ENCODE data around the gene CALD1.

Gene CALD1

DNA sequence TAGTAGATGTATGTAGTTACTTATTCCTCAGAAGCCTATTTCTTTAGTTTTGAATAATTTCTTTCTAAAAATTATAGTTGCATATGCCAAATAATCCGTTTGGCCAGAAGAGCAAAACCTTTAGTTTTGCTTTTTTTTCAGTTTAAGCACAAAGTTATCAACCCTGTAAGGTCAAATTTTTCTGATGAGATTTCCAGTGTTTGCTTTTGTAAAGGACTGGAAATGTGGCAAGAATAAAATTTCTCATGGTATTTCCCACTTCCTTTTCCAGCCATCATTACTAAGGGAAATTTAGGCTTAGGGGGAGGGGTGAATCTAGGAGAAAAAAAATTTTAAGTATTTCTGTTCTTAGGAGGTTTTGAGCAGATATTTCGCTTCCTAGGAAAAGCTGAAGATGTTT lies 7.6 kb downstream of the CALD1 start:
- peak; percentile 64 for DNase-seq (ENCODE audit: low read depth)

GRCh38 chr7:134787720-134788119 lies 8.3 kb downstream of the CALD1 start:
- DNase-seq (ENCODE audit: low read depth) = no peak

DNA sequence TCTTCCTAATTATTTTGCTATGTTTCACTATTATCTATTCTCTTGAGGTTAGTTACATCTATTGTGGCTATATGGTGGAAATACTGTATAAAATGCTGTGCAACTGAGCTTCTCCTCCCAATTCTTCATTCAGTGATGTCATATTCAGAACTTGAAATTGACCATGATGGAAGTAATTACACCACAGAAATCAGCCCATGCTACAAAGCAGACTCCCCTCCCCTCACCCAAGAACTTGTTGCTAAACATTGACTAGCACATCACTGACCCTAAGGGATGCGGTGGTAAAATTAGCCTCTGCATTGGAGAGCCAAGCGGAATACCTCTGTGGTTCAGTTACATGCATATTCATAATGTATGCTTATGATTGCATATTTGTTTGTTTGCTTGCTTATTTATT lies 8.8 kb downstream of the CALD1 start:
- peak; percentile 30 for DNase-seq (ENCODE audit: low read depth)

- DNase-seq (ENCODE audit: low read depth) = peak; percentile 84
Observed at GRCh38 chr7:134789967-134790685, 10.7 kb downstream of the CALD1 start.

GRCh38 chr7:134792968-134793367 lies 13.5 kb downstream of the CALD1 start:
- peak; percentile 70 for DNase-seq (ENCODE audit: low read depth)

DNA sequence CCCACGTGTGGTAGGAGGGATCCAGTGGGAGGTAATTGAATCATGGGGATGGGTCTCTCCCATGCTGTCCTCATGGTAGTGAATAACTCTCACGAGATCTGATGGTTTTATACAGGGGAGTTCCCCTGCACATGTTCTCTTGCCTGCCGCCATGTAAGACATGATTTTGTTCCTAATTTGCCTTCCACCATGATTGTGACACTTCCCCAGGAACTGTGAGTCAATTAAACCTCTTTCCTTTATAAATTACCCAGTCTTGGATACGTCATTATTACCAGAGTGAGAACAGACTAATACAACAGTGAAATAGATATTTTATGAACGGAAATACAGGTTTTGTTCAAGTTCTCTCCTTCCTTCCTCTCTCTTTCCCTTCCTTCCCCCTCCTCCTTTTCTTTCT lies 15.8 kb downstream of the CALD1 start:
- DNase-seq (ENCODE audit: low read depth) = no peak

DNA sequence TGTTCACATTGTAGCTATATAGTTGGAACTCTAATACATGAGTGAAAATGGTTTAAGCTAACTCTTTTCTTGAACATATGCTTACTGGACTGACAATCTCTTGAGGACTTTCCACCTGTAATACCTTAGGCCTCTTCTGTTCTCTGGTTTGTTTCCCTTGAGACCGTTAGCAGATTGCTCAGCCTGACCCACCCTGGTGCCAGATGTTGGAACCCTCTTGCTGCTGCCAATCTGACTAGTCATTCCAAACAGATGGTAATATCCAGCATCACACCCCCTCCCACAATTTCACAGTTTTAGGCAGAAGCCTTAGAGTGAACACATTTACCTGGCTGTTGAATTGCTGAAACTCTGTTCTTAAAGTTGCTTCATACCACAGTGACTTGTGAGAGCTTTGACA lies 18.7 kb downstream of the CALD1 start:
- DNase-seq (ENCODE audit: low read depth) = peak; percentile 38

DNA sequence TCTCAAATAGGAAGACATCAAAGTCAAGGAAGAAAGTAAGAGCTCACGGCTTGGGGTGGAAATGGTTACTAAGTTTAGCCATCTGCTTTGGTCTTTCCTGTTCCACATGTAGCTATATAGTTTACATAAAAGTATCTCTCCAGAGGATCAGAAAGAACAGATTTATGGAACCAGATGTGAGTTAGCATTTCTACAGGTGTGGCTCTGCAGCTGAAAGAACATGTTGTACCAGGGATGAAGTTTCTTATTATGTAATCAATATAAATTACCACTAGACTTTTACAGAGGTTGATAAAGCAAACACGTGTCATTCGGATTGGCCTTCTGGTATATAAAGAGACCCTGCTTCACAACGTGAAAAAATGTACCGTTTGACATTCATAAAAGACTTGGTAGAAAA lies 19.9 kb downstream of the CALD1 start:
- peak; percentile 30 for DNase-seq (ENCODE audit: low read depth)

DNA sequence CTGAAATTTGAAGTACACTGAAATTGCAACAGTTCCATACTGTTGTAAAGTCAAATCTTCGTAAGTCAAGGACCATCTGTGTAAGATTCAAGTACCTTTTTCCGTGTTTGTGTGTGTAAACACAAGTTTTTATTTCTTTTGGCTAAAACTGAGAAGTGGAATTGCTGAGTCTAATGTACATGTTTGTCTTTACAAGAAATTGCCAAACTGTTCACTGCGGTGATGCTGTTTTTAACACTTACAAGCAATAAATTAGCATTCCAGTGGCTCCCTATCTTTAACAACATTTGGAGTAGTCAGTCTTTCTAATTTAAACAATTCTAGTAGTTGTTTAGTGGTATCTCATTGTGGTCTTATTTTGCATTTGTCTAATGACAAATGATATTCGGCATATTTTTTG lies 23.3 kb downstream of the CALD1 start:
- peak; percentile 22 for DNase-seq (ENCODE audit: low read depth)

DNA sequence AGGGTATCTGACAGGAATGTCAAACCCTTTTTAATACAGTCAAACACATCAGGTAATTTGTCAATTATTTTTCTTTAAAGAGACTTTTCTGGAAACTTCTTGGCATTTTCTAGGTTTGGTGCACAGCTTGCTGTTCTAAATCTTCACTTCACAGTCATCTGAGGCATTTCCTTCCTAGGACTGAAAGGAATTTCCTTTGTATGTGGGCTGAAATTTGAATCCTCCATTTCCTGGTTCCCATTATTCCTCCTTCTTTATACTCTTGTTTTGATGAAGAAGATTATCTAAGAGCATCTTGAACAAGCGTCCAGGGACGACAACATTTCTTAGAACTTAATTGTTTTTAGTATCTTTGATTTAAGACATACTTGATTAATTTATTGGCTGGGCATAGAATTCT lies 24.9 kb downstream of the CALD1 start:
- peak; percentile 80 for DNase-seq (ENCODE audit: low read depth)

DNA sequence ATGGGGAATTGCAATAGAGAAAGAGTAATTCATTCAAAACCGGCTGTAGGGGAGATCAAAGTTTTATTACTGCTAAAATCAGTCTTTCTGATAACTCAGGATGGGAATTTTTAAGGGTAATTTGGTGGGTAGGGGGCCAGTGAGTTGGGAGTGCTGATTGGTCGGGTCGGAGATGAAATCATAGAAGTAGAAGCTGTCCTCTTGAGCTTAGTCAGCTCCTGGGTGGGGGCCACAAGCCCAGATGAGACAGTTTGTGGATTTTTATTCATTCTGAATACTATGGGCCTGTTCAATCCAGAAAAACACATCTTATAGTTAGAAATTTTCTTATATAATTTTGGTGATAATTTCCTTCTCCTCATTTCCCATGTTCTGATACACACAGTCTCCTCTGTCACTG lies 25.4 kb downstream of the CALD1 start:
- DNase-seq (ENCODE audit: low read depth) = no peak

DNA sequence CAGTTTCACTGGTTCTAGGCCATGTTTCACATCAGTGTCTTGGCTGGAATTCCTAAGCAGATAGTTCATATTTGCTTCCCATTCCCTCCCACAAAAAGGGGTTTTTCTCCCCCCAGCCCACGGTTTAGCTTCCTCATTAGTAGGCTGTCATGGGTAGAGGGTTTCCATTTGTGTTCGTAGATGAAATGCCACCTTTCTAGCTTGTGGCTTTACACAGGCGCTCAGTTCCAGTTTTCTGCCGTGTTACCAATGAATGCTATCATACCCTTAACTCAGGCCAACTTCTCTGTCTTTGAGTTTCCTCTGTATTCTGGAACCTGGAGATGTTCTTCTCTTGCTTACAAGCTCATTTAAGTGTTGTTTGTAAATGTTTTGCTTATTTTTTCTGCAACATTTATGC lies 26.8 kb downstream of the CALD1 start:
- no peak for DNase-seq (ENCODE audit: low read depth)

DNA sequence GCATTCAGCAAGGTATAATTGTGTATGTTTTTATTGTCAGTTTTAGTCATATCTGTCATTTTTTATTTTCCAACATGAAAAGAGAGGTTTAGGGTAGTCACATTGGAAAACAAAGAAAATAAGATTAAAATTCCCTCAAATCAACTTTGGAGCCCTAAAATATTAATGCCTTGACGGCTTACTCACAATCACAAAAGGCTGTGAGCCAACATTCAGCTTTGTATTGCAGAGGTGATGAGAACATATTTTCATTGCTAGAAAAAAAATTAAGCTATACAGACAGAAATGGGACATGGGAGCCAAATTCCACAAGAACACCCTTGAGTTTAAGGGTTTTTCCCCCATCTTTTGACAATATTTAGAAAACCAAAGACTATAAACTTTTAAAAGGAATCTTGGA lies 30.2 kb downstream of the CALD1 start:
- DNase-seq (ENCODE audit: low read depth) = no peak

GRCh38 chr7:134811765-134812164 lies 32.3 kb downstream of the CALD1 start:
- DNase-seq (ENCODE audit: low read depth) = peak; percentile 87

DNA sequence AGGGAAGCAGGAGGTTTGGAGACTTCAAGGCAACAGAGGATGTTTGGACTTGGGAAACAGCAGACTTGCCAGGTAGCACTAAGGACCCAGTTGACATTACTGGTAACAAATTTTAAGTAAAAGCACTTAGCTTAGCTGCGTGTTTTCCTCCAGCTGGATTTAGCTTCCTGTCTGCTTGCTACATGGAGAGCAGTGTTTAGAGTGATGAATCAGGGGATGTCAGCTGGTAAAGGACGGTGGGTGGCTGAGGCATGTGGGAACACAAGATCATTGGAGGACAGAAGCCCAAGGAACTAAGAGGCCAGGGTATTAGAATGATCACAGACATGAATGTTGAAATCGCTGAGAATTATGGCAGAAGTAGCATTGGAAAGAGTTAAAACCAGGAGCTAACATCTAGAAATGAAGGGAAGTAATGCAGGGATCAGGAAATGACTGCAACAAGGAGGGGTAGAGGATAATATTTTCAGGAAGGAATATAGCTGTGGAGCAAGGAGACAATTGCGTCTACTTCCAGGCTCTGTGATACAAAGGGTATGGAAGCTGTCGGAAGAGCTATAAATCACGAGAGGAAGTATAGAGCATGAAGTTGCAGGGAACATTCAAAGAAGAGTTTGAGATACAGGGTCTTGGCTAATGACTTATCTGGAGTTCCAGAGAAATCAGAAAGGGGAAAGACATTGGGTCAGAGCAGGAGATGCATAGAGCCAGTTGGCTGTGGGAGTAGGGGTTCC lies 34.4 kb downstream of the CALD1 start:
- DNase-seq (ENCODE audit: low read depth) = peak; percentile 52

DNA sequence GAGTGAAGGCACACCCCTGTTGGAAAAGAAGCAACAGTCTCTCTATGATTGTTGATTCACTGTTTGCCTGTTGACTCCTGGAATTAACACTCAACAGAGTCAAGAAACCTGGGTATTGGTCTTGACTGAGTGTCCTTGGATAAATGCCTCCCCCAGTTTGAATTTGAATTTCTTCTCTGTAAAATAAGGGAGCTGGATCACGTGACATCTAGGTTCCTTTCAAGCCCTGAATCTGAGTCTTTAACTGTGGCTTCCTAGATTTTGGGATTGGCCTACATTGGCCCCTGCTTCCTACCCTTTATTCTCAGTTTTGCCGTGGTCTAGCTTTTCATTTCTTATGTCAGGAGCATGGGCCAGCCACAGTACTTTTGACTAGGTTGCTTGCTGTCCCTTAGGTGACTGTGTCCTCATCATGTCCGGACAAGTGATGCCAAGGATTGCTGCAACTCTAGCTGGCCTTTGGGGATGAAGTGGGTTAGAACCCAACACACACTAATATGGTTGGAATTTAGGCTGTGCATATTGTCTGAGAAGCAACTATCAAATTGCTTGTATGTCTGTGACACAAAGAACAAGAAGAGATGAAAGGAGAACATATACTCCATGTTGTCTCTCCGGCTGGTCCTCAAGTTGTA lies 35.4 kb downstream of the CALD1 start:
- DNase-seq (ENCODE audit: low read depth) = no peak

- no peak for DNase-seq (ENCODE audit: low read depth)
Observed at GRCh38 chr7:134818613-134819345, 39.3 kb downstream of the CALD1 start.

- DNase-seq (ENCODE audit: low read depth) = no peak
Observed at GRCh38 chr7:134819401-134819800, 40.0 kb downstream of the CALD1 start.

DNA sequence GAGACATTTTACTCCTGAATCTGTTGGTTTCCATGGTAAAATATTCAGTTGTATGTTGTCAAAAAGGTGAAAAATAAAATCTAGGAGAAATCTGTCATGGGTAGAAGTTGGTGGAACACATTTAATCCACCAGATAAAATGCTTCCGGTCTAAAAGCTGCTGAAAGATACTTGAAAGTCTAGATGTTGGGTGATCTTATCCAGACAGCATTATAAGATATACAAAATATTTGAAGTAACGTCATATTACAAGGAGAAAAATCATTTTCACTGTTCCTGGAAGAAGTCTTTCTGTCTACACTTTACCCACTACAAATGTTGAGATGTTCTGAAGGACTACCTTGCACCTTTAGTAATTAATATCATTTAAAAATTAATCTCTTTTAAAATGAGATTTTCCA lies 40.9 kb downstream of the CALD1 start:
- no peak for DNase-seq (ENCODE audit: low read depth)

DNA sequence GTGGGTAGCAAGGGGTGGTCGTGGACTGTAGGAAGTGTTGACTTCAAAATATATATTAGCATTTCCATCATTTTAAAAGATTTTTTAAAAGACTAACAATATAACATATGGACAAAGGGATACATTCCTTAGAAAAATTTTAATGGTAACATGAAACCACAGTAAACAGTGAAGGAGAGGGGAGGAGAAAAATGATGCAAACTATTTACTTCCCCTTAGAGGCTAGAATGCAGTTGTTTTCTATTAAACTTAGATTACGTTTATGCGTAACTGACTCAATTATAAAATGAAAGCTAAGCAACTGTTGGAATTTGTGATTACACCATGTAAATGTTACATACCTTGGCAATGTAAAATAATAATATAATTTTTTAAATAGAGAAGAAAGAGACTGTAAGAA lies 41.3 kb downstream of the CALD1 start:
- no peak for DNase-seq (ENCODE audit: low read depth)

DNA sequence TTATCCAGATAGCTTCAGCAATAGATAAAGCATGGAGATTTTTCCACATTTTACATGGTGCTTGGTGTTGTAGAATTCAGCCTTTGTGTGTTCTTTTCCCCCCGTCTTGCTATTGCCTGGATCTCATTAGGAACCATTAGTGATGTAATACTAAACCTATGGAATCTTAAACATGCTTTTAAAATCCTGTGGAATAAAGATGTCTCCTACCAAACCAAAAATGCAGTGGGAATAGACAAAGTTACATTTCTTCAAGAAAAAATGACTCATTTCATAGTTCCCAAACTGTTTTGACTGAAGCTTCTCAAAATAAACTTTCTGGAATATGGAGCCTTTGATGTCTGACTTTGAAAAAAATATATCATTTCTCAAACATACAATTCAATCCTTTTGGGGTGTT lies 44.0 kb downstream of the CALD1 start:
- peak; percentile 95 for DNase-seq (ENCODE audit: low read depth)

DNA sequence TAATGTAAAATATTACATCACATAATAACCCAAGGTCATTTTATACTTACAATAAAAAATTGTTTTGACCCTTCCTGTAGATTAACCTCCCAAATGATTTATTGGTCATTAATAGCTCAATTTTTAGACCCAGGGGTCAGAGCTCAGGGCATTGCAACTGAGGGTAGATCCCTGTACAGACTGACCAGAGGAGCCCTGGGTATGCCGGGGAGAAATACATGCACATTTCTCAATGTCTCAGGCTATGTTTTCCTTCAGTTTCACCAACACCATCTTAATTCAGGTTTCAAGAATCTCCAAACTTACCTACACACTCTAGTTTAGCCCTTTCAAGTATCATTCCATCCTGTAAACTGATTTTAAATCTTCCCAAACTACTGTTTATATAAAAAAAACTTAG lies 46.2 kb downstream of the CALD1 start:
- no peak for DNase-seq (ENCODE audit: low read depth)

GRCh38 chr7:134826105-134826504 lies 46.7 kb downstream of the CALD1 start:
- DNase-seq (ENCODE audit: low read depth) = peak; percentile 86

Measured in EH (cell line).